Right lobe of liver (tissue), 6 donors: ENCODE measurements around the gene TCF7L2. TPM values are rescaled to one million over a fixed set of nuclear protein-coding genes. Genes with fewer than 3 reads are reported as not detected.

Experiments used
- ATAC-seq, 4 donors: fragments of 200-7000 bp; cut with Tn5 transposase; one replicate each; pipeline ENCODE4 v1.9.1; 2020; ENCODE audit warnings: mild to moderate bottlenecking in 4 of 4, moderate library complexity in 4 of 4
- DNase-seq, 3 donors: peaks; one replicate each; pipeline ENCODE4 v3.0.0-alpha.2; 2020
- H3K27ac ChIP-seq, 3 donors: fragments of 200-600 bp; one replicate each; pipeline ENCODE4 v1.8.0; 2022
- H3K27me3 ChIP-seq, 2 donors: fragments of 200-600 bp; one replicate each; pipeline ENCODE4 v1.8.0; 2022
- H3K36me3 ChIP-seq, 4 donors: fragments of 200-600 bp; sonication (generic) in 1 of 4; one replicate each; pipeline versions ENCODE4 v1.5.1 to v1.8.0; 2017 to 2022; ENCODE audit warnings: control low read depth in 1 of 4
- H3K4me1 ChIP-seq, 4 donors: fragments of 200-600 bp; sonication (generic) in 1 of 4; one replicate each; pipeline versions ENCODE4 v1.5.1 to v1.8.0; 2017 to 2022; ENCODE audit warnings: control low read depth in 1 of 4
- H3K4me3 ChIP-seq, 3 donors: fragments of 200-600 bp; one replicate each; pipeline ENCODE4 v1.8.0; 2022
- H3K9me3 ChIP-seq, 4 donors: fragments of 200-600 bp; sonication (generic) in 1 of 4; one replicate each; pipeline versions ENCODE4 v1.5.1 to v1.8.0; 2017 to 2022; ENCODE audit warnings: control low read depth in 1 of 4
- POLR2A ChIP-seq: fragments of 450-650 bp; IDR thresholded peaks from one replicate; pipeline ENCODE4 v1.6.1; 2017; ENCODE audit warnings: antibody characterized with exemption, mild to moderate bottlenecking
- WGBS: methylation state at CpG from one replicate; pipeline ENCODE4 v1.1.6; 2018; ENCODE audit warnings: low coverage, low lambda C conversion rate; ENCODE audit not compliant: insufficient coverage; ENCODE audit errors: missing lambda C conversion rate; 5-methylcytosine and 5-hydroxymethylcytosine counted together
- intact Hi-C, 2 donors: fragments of 100-400 bp; cut with DNase I; formaldehyde crosslinking; loops; one replicate each; pipeline versions ENCODE4 v1.11.2 to v1.14.1; 2022
- total RNA-seq, 6 experiments: library from RNA; depleted of rRNA in 2 of 6; stranded (reverse); fragments of >200 nt in 2 of 6; fragmentation: NEBNext Ultra II Directional in 3 of 6; extraction: Animal tissue kit (Norgen Biotek cat#: 25700) in 3 of 6; gene quantifications; one replicate each; pipeline versions ENCODE4 v1.1.0 to v1.2.4, GENCODE V29; 2016 to 2023
- TF ChIP-seq, protein P1 (sequence below), 4 donors: fragments of 200-600 bp in 3 of 4; fragments of 450-650 bp in 1 of 4; IDR thresholded peaks; one replicate each; pipeline versions ENCODE4 v1.5.1 to v1.8.0; 2016 to 2022; ENCODE audit warnings: antibody characterized with exemption in 4 of 4, mild to moderate bottlenecking in 2 of 4
- donor health status: DM: no; HTN: yes; CAD: no.
- donor health status: DM: no; HTN: no; CAD: no.
- donor health status: DM: no; HTN: no; CAD: no.
- donor health status: DM: no; HTN: yes; CAD: no.
- donor health status: DM: no; HTN: yes; CAD: no.

The TCF7L2 gene
- total RNA-seq, 6 experiments from 2014 or later, result 9.4 to 33.2 (median 16.7) TPM

DNA sequence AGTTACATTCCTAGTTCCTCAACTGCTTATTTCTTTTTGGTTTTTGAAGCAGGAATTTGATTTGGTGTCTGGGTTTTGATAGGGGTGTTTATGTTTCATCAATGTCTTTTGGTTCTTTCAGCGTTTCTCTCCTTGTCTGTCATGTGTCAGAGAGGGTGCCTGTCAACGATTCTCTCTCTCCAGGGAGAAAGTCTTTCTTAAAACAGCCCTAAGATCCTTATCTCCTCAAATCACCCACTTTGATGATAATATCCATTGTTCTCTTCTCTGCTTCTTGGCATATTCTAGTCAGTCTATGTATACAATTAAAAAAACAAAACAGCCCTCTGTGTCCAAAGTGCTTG, 77.2 kb downstream of the TCF7L2 start:
- Histone ChIP-seq H3K36me3 (no peaks in the 10 kb centered on the region), H3K4me1 (peaks cover 0 to 41% (median 6%) of the 10 kb centered on the region in 4 donors), H3K4me3 (no peak overlapping the region), H3K27me3 (no peaks in the 10 kb centered on the region), H3K27ac (no peak overlapping the region), H3K9me3 (no peaks in the 10 kb centered on the region)
- intact Hi-C loops, result loop anchor here in 1 of 2 donors (10.0 kb wide), 1 partner anchor 98 kb away; no protein-coding TSS in a partner anchor
- DNase-seq, result no peak
- TF ChIP-seq, protein P1, sequence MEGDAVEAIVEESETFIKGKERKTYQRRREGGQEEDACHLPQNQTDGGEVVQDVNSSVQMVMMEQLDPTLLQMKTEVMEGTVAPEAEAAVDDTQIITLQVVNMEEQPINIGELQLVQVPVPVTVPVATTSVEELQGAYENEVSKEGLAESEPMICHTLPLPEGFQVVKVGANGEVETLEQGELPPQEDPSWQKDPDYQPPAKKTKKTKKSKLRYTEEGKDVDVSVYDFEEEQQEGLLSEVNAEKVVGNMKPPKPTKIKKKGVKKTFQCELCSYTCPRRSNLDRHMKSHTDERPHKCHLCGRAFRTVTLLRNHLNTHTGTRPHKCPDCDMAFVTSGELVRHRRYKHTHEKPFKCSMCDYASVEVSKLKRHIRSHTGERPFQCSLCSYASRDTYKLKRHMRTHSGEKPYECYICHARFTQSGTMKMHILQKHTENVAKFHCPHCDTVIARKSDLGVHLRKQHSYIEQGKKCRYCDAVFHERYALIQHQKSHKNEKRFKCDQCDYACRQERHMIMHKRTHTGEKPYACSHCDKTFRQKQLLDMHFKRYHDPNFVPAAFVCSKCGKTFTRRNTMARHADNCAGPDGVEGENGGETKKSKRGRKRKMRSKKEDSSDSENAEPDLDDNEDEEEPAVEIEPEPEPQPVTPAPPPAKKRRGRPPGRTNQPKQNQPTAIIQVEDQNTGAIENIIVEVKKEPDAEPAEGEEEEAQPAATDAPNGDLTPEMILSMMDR (IDR thresholded peaks at IDR 0.05), result no peak
- TF ChIP-seq POLR2A, result no peak
- WGBS, result 44% methylated on average over 2 of the region's 2 CpGs
- no peak for ATAC-seq

DNA sequence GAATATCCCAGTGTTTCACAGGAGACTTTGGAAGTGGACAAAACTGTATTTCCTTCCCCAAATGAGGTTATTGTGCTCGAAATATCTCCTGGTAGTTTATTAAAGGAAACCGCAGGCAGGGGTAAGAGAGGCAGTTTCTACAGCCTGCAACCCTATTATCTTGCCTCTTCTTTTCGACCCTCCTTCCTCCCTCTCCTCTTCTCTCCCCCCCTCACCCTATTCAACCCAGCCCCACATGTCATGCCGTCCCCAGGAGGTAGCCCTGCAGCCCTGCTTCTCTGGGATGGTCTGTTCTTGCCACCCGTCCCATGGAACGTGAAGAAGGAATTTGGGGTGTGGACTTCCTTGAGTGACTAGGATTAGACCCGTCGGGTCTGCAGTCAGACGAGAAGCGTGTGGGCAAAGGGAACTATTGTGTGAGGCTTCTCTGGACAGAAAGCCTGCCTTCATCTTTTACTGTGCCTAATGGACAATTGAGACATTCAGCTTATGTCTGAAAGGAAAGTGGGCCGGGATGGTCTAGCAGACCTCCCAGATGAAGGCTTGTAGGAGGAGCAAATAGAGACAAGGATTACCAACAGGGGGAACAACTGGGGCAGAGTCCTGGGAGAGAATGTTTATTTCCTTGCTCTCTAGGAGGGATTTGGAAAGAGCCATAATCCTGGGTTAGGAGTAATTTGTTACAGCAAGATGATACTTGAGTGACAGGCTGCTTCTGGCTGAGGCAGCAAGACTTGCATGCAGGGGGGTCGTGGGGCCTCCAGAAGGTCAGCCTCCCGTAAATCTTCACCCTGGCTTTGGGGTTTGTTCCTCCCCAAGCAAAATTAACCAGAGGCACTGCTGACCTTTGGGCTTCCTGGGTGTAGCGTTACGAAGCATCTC, 77.8 kb downstream of the TCF7L2 start:
- Histone ChIP-seq H3K9me3 (no peaks in the 10 kb centered on the region), H3K27ac (no peak overlapping the region), H3K4me3 (no peak overlapping the region), H3K36me3 (no peaks in the 10 kb centered on the region), H3K27me3 (no peaks in the 10 kb centered on the region), H3K4me1 (peaks cover 0 to 35% (median 3%) of the 10 kb centered on the region in 4 donors)
- DNase-seq, result no peak
- TF ChIP-seq, protein P1 (IDR thresholded peaks at IDR 0.05), result no peak
- no peak for TF ChIP-seq POLR2A
- intact Hi-C loops, result loop anchor here in 1 of 2 donors (10.0 kb wide), 1 partner anchor 97 kb away; no protein-coding TSS in a partner anchor
- no peak for ATAC-seq
- 34% methylated on average over 15 of the region's 15 CpGs for WGBS

DNA sequence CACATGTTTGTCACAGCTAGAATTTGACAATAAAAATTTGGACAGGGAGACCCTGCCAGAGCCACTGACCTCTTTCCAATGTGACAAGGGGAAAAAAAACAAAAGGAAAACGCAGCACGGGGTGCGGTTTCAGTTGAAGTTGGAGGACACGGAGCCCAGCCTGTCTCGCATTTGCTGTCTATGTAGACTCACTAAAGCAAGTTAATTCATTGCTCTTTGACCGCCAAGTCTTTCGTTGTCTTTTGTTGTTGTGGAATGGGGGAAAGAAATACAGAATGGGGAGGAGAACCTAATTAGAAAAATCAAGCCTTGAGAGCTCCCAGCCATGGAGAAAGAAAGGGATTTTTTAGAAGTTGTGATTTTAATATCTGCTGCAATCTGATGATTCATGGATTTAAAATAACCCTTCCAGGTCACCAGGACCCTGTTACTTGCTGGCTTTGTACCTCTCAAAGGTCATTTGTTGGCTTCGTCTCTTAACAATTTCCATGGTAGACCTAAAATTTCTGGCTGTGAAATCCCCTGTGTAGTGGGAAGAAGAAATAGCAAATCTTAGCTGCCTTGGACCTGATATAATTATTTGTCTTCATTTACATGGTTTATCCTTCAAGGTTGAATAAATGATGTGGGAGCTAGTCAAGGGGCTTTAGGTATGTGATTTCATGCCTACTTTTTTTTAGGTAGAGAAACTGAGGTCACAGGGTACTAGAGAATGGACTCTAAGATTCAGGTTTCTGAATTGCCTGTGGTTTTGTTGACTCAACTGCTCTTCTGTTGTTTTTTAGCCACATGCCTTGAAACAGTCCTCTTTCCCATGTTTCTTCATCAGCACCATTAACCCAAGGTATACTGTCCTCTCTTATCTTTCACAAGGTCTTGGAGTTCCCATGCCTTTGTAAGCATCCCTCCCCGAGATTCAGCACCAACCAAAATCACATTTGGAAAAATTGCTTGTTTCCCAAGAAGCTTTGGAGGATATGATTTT, 78.7 kb downstream of the TCF7L2 start:
- Histone ChIP-seq H3K27me3 (no peaks in the 10 kb centered on the region), H3K9me3 (no peaks in the 10 kb centered on the region), H3K27ac (no peak overlapping the region), H3K4me3 (no peak overlapping the region), H3K4me1 (peaks cover 0 to 26% (median 0%) of the 10 kb centered on the region in 4 donors), H3K36me3 (no peaks in the 10 kb centered on the region)
- DNase-seq, result no peak
- no peak for TF ChIP-seq POLR2A
- TF ChIP-seq, protein P1 (IDR thresholded peaks at IDR 0.05), result no peak
- intact Hi-C loops, result loop anchor here in 1 of 2 donors (10.0 kb wide), 1 partner anchor 96 kb away; no protein-coding TSS in a partner anchor
- no peak for ATAC-seq
- WGBS, result 56% methylated on average over 9 of the region's 9 CpGs

DNA sequence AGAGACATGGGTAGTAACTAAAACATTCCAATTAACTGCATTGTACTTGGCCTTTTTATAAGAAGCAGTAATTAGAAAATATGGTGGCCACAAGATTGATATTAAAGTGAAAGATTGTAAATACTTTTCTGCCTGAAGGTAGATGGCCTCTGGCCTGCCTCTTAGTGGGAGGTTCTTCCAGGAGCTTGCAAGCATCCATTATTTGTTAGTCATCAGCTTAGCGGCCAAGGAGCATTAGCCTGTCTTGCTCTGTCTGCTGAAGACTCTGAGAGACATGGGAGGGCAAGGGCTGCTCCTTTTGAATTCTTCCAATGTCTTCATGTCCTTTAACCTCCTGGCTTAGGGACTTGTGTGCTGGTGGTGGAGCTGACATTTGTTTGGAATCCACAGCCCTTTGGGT, 80.4 kb downstream of the TCF7L2 start:
- Histone ChIP-seq H3K27me3 (no peaks in the 10 kb centered on the region), H3K36me3 (no peaks in the 10 kb centered on the region), H3K9me3 (no peaks in the 10 kb centered on the region), H3K27ac (peak overlapping the region; percentile 12 to 50 (median 49)), H3K4me3 (no peak overlapping the region), H3K4me1 (peaks cover 0 to 40% (median 6%) of the 10 kb centered on the region in 4 donors)
- no peak for TF ChIP-seq POLR2A
- TF ChIP-seq, protein P1 (IDR thresholded peaks at IDR 0.05), result no peak
- no CpG with 5 or more reads among the region's 1 CpG for WGBS
- DNase-seq (no peak), ATAC-seq (no peak)
- intact Hi-C loops, result no loop called here
